GM19467 (cell line): ENCODE results near the gene MTHFR.
A peak's percentile ranks its signal among the peaks of the same experiment; 100 is the strongest.

Experiments used
- ATAC-seq: cut with Tn5 transposase; IDR thresholded peaks from one replicate; pipeline ENCODE4 v1.9.1; 2021; ENCODE audit warnings: mild to moderate bottlenecking, moderate library complexity; ENCODE audit not compliant: unreplicated experiment

Gene MTHFR

GRCh38 chr1:11736746-11737639, 68.8 kb downstream of the MTHFR start:
- ATAC-seq: no peak

DNA sequence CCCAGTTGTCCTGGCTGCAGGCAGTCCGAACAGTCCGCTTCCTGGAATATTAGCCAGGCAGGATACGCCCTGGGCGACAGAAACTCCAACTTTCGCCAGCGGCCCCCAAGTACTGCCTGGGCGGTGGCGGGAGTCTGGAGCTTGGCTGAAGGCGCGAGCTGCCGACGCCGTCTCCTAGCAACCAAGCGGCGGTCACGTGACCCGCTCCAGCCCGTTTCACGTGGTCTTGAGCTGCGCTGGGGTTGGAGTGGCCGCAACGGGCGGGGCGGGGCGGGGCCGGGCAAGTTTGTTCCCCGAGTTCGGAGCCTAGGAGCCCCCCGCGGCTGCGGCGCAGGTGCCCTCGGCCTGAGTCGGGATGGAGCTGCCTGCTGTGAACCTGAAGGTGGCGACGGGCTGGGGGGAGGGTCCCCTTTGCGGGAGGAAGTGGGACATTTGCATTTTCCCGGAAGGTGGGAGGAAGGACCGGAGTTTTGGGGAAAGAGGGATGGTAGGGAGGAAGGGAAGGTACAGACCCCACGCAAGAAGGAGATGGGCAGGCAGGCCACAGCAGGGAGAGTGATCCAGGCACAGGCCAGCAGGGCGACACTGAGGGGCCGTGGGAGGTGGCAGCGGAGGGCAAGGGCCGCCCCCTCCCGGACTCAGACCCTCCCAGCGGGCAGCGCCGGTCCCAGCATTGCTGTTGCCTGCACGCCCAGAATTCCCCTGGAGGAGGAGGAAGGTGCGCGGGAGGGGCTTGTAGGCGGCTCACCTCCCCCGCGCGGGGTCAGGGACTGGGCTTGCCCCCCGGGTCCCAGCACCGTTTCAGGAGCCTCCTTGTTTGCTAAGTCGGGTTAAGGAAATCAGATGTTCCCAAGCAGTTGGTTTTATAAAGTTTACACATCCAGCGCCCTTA, 69.7 kb downstream of the MTHFR start, which contains the start of gene AGTRAP:
TSS of gene AGTRAP (plus strand) at position 283 of the 892 bp plus-strand sequence. CDS start at position 356, 73 bp downstream.
- ATAC-seq: peak; percentile 40
